GM19240 (cell line): Measurements from ENCODE around the gene OR10T2.
"Not testable (repeated sequence)": the region's sequence is repeated elsewhere in the genome, so short reads cannot be mapped to it uniquely, and the experiment has no call there.

ENCODE experiments used
- DNase-seq: peaks from one replicate; pipeline ENCODE4 v3.0.0; 2011; ENCODE audit warnings: low spot score; ENCODE audit not compliant: insufficient read length

OR10T2 gene, protein sequence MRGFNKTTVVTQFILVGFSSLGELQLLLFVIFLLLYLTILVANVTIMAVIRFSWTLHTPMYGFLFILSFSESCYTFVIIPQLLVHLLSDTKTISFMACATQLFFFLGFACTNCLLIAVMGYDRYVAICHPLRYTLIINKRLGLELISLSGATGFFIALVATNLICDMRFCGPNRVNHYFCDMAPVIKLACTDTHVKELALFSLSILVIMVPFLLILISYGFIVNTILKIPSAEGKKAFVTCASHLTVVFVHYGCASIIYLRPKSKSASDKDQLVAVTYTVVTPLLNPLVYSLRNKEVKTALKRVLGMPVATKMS

DNA sequence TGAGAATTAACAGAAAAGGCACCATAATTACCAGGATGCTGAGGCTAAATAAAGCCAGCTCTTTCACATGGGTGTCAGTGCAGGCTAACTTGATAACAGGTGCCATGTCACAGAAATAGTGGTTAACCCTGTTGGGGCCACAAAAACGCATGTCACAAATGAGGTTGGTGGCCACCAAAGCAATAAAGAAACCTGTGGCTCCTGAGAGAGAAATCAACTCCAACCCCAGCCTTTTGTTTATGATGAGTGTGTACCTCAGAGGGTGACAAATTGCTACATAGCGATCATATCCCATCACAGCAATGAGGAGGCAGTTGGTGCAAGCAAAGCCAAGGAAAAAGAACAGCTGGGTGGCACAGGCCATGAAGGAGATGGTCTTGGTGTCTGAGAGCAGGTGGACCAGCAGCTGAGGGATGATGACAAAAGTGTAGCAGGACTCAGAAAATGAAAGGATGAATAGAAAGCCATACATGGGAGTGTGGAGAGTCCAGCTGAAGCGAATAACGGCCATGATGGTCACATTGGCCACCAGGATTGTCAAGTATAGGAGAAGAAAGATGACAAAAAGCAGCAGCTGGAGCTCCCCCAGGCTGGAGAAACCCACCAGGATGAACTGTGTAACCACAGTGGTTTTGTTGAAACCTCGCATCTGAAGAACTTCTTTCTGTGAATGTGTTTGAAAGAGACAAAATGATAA lies at the start of gene OR10T2:
Gene OR10T2 (minus strand): TSS at position 649 of the 697 bp plus-strand sequence. CDS start 0 bp downstream, at position 649.
- no peak for DNase-seq

DNA sequence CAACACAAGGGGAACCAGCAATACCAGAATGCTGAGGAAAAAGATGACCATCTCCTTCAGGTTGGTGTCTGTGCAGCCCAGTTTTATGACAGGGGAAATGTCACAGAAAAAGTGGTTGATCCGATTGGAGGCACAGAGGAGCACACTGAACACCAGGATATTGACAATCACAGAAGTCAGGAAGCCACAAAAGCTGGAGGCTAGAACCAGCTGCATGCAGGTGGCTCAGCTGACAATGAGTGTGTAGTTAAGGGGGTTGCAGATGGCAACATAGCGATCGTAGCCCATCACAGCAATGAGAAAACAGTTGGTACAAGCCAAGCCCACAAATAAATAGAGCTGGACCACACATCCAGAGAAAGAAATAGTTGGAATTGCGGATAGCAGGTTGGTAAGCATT lies 46.1 kb upstream of the OR10T2 start:
- DNase-seq = no peak

DNA sequence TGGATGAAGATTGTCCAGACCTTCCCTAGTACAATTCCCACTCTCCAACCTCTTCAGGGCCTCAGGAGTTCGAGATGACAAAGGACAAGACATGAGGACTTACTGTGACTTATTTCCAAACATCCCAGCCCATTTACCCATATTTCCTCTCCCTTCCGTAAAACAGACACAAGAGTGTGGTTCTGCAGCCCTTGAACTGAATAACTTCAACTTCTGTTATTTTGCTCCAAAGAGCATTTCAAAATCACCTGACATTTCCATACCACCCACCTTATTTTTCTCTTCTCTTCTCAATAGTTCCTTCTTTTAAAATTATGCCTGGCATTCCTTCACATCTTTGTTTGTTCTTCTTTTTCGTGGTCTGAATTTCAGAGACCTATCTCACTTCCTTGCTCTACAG lies 35.5 kb upstream of the OR10T2 start:
- DNase-seq = no peak

DNA sequence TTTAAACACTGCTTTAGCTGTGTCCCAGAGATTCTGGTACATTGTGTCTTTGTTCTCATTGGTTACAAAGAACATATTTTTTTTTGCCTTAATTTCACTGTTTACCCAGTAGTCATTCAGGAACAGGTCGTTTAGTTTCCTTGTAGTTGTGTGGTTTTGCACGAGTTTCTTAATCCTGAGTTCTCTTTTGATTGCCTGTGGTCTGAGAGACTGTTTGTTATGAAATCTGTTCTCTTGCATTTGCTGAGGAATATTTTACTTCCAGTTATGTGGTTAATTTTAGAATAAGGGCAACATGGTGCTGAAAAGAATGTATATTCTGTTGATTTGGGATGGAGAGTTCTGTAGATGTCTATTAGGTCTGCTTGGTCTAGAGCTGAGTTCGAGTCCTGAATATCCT lies 30.9 kb upstream of the OR10T2 start:
- DNase-seq = not testable (repeated sequence)

DNA sequence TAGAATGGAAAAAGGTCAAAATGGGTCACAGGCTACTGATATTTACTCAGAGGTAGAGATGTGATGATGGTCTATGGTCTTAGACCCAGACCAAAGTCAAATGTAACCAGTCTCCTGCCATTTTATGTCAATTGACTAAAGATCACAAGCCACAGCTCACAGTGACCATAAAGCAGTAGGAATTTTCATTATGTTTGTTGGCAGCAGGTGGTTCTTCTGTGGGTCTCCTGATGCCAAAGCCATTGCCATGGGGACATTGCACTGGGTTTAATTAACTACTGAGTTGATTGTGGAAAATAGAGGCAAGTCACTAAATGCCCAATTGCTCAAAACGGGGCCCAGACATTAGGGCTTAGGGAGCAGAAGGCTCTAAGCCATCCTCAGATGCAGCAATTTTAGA lies 26.9 kb upstream of the OR10T2 start, which contains the start of gene OR10K2:
Gene OR10K2 (minus strand): TSS at position 101 of the 400 bp plus-strand sequence. CDS start 5,371 bp downstream, outside the sequence.
- DNase-seq = no peak

DNA sequence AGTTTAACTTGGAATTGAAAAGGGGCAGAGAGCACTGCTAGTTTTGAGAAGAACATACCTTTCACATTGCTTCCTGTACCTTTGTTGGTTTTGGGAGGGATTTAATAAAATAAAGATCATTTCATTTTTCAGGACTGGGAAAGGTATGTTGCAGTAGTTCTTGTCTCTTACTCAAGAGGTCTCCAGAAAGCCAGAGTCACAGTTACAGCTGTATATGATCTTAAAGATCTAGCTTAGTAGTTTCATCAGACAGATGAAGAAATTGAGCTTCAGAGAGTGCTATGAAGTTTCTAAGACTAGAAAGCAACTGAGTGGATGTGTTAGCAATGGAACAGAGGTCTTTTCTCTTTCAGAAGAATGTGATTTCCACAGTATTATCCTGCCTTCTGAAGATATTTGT lies 25.8 kb upstream of the OR10T2 start:
- no peak for DNase-seq

DNA sequence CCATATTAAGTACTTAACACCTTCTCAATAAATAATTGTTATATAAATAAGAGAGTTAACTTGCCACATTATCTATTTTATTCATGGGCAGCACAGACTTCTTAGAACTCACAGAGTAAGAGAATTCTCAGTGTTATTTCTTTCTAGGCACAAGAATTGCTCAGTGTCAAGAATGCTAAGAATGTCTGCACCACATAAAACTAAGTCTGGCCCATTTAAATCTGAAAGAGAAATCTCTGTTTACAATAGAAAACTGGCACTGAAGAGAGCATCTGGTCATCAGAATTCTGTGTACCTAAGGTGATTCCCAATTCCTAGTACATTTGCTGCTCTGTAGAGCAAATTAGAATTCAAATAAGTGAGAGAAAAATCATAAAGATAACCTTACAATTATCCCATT lies 22.9 kb upstream of the OR10T2 start:
- no peak for DNase-seq

DNA sequence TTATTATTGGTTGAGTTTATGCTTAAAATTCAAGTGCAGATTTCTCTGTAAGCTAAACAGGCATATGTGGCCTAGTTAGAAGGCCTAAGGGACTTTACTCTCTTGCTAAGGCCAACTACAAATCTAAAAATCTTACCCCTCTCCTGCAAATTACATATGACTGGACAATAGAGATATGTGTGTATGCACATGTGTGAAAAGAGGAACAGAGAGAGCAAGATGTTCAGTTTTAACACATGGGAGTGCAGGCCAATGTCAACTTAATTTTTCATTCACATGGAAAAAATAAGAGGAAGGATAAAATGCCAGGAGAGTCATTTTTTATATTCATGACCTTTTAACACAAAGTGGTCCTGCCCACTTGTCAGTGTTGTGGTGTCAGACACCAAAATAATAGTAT lies 18.3 kb upstream of the OR10T2 start:
- DNase-seq = no peak

DNA sequence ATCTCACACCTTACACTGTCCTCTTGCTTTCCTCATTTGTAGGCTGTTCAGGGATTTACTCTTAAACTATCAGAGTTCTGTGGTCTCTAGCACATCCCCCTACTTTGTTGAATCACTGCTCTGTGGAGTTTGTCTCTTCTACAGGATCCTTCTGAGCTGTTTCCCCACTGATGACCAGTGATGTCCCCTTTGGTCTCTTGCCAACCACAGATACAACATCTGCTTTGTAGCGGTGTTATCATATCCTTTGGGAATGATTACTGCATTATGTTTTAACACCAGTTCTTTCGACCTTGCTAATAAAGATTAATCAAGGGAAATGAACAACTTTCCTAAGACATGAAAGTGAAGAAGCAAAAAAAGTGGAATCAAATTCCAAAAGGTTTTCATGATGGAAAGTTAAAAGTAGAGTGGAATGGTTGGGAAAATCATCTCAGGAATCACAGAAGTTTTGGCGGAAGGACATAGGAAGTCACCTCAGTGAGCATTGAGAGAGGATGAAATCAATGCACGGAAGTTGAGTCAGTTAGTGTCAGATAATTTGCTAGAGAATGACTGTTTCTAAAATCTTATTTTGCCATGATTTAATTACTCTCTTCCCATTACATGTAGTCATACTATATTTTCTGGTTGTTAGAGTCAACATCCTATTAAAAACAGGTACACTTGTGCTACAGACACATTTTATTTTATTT lies 15.5 kb upstream of the OR10T2 start:
- no peak for DNase-seq

DNA sequence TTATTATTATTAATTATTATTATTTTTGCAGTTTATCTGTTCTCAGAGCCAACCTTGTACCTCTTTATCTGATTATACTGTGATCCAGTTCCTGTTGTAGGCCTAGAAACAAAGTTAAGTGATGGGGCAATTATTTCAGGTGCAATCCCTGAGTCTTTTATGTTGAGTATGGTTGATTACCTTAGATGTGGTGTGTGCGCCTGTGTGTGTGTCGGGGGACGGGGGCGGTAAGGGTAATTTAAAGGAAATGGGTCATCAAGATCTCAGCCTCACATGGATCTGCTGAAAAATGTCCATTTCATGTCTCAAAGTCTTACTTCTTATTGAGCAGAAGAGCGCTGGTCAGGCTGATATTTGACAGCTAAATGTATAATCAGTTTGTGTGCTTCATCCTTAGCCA lies 7.8 kb upstream of the OR10T2 start:
- DNase-seq = no peak

DNA sequence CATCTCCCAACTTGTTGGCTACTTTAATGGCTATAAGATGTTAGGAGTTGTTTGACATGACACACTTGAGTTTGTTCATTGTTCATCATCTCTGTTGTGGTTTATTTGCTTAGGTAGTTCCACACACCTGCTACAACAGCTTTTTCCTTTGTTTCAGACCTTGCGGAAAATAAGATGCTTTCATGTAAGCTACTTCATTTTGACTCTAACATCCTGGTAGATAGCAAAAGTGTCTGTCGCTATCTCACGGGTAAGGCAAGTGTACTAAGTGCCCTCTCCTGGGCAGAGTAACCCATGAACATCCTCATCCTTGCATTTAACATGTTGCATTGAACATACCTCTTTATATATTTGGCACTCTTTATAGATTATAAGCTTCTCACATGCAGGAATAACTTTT lies 1.6 kb upstream of the OR10T2 start:
- DNase-seq = no peak

DNA sequence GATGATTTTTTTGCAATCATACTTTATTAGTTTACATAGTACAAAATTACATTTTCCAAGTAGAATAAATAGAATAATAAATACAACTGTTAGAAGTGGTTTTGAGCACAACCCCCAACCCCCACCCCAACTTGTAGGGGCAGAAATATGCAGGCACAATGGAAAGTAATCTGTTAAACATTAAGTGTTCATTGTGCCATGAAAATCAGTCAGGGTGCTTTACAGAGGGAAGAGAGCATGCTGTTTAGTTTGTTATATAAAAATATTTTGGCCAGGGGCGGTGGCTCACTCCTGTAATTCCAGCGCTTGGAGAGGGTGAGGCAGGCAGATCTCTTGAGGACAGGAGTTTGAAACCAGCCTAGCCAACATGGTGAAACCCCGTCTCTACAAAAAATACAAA lies 2.6 kb downstream of the OR10T2 start:
- no peak for DNase-seq

DNA sequence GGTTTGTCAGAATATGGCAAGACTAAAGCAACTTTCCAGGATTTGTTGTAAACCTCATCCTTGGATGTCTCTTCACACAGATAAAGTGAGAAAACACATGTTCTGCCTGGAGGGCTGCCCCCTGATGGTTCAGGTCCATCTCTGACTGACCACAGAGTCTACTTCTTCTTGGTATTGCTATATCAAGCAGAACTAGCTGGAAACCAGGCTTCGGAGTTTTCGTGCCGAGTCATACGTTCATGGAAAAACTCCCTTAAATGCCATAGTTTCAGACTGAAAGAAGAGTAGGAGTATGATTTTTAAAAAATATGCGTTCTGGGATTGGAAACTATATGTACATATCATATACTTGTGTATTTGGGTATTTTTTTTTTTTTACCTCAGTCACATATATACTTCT lies 5.8 kb downstream of the OR10T2 start:
- no peak for DNase-seq

DNA sequence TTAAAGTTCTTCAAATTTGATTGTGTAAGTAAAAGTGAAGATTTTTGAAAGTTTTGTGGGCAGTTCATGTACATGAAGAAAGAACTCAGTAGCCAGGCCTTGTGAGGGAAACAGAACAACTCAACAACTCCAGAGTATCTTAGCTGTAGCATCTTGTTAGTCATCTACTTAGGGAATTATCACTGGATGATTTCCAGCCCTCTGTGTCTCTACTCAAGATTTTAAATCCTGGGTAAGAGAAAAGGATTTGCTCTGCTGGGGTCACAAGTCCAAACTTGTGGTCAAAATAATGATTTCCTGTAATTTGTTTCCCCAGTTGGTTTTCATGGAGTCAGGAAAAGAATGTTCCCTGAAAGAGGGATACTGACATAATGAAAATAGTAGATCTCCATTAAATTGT lies 8.2 kb downstream of the OR10T2 start:
- DNase-seq = no peak

DNA sequence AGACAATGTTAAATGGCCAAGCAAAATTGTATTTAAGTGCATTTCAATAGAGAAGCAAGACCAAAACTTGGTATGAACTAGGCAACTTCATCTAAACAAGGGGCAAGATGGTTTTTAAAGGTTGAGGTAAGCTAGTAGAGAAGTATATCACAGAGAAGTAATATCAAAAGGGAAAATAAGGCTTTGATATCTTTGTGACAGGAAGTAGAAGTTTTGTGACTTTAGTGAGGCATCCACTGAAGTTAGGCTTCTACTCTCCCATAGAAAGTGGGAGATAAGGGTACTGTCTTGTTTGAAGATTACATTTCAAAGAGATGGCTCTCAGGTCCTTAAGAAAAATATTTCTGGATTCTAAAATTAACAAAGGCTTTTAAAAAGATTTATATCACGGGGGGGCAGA lies 8.9 kb downstream of the OR10T2 start:
- no peak for DNase-seq

DNA sequence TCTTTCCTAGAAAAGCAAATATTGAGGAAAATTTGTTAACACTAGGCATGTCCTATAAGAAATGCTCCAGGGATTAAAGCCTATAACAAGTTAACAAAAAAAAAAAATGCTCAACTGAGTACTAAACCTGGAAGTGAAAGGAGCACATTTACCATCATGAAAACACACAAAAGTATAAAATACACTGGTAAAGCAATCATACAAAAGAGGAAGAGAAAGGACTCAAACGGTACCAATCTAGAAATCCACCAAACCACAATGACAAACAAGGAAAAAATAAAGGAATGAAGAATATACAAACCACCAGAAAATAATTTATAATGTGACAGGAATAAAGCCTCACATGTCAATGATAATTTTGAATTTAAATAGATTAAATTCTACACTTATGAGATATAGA lies 24.4 kb downstream of the OR10T2 start:
- no peak for DNase-seq

DNA sequence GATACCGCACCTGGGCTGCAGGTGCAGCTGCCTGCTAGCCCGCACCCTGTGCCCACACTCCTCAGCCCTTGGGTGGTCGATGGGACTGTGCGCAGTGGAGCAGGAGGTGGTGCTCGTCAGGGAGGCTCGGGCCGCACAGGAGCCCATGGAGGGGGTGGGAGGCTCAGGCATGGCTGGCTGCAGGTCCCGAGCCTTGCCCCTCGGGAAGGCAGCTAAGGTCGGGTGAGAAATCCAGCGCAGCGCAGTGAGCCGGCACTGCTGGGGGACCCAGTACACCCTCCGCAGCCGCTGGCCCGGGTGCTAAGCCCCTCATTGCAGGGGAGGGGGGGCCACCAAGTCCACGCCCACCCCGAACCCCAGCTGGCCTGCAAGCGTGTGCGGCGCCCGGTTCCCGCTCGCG lies 25.2 kb downstream of the OR10T2 start:
- DNase-seq = not testable (repeated sequence)

DNA sequence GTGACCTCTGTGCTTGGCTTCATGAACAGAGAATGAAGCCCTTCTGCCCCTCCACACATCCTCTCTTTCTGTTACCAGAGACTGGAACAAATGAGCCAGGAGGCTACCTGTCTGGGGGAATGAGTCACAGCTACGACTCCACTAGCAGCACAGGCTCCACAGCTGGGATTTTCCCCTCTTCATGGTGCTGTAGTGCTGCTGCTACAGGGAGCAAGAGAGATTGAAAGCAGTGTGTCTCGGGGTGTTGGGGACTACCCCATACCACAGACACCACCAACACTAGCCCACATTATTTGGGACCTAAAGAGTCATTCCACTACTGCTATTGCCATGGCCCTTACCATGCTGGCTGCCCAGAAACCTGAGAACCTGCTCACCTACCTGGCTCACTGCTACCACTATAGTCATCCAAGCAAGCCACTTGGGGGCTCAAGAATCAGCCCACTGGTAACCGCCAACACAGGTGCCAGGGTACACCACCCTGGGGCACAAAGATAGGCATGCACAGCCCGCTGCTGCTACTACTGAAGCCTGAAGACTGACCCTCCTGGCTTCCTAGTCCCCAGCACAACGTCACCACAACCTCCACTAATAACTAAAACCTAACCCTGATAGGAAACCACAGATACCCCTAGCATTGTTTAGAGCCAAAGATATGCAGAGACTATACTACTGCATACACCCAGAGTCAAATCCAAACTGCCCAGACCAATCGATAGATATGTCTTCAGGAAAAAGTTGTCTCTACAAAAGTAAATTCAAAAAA lies 27.9 kb downstream of the OR10T2 start:
- DNase-seq = peak; percentile 16

DNA sequence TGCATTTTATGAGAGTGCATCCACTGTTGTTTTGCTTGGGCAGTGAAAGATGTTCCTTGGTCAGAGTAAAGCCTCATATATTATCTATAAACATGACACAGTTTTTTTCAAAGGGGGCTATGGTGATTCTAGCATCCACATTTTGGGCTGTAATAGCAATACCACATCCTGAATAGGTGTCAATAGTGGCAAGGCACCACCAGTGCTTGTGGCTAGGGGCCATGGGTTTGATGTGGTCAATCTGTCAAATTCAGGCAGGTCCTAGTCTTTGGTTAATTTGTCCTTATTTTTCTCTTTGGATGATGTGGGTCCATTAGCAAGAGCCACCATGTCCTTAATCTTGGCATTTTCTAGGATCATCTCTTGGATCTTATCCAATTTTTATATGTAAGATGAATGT lies 32.5 kb downstream of the OR10T2 start:
- no peak for DNase-seq

DNA sequence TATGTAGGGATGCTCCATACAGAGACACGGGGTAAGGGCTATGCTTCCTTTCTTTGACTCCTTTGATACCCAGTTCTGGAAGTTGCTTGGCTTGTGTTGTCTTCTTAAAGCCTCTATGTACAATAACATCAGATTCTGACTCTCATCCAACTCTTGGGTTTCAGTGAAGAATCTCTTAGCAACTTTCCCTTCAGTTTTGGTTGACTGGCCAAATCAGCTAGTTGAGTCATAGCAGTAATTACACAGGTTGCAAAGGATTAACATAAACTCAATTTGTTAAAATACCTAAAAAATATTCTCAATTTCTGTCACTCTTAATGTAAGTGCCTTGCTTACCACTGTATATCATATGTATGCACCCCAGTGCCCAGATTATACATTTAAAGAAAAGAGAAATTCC lies 36.3 kb downstream of the OR10T2 start:
- no peak for DNase-seq

DNA sequence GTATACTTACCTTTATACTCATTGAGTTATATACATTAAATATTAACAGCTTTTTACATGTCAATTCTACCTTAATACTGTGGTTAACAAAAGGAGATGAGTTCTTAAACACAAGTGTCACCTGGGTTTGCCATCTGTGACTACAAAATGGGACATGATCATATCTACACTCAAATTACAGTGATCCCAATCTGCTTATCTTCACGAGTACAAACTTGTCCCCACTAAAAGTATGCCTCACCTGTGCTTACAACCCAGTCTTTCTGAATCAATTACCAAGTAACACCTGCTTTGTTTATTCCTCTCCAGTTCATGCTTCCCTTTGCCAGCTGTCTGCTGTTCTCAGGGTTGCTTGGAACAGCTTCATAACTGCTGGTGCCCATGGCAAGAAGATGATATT lies 36.8 kb downstream of the OR10T2 start:
- no peak for DNase-seq

DNA sequence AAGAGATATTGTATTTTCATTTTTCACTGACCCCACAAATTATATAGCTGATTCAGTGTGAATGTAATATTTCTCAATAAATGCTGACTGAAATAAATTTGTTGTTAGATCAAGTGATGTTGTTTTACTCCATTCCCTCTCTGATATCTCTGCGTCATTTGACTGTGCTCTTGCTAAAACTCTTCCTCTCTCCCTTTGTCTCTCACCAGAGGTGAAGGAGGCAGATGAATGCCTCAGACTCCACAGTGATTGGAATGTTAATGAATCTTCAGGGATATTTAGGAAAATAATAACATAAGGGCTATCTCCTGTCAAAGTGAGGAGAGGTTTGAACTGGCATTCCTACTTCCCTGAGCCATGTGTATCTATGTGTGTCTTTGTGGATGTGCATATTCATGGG lies 41.8 kb downstream of the OR10T2 start:
- no peak for DNase-seq
